Neural cell (in vitro differentiated cells): ENCODE data around the gene RAP1GDS1.

Experiments used
- EP300 ChIP-seq: fragments of 450-650 bp; conservative IDR thresholded peaks from 2 replicates; pipeline ENCODE4 v1.6.1; 2014; ENCODE audit warnings: antibody characterized with exemption, mild to moderate bottlenecking, moderate library complexity; ENCODE audit not compliant: poor library complexity, severe bottlenecking
- EZH2 ChIP-seq: fragments of 200-600, 300-800 bp; shearing (Covaris generic), sonication (generic); IDR thresholded peaks from 2 replicates; pipeline ENCODE4 v1.6.1; 2014; ENCODE audit warnings: antibody characterized with exemption, low read length, borderline replicate concordance, mild to moderate bottlenecking; ENCODE audit not compliant: insufficient read depth, poor library complexity, severe bottlenecking
- POLR2AphosphoS5 ChIP-seq: IDR thresholded peaks from 2 replicates; pipeline ENCODE4 v1.6.1; 2012
- RAD21 ChIP-seq: fragments of 450-650 bp; conservative IDR thresholded peaks from 2 replicates; pipeline ENCODE4 v1.6.1; 2014; ENCODE audit warnings: antibody characterized with exemption, mild to moderate bottlenecking, moderate library complexity
- REST ChIP-seq: IDR thresholded peaks from 2 replicates; pipeline ENCODE4 v1.6.1; 2012; ENCODE audit warnings: borderline replicate concordance
- SMC3 ChIP-seq: fragments of 450-650 bp; conservative IDR thresholded peaks from 2 replicates; pipeline ENCODE4 v1.6.1; 2014; ENCODE audit warnings: antibody characterized with exemption, mild to moderate bottlenecking, moderate library complexity; ENCODE audit not compliant: poor library complexity
- TAF1 ChIP-seq: IDR thresholded peaks from 2 replicates; pipeline ENCODE4 v1.6.1; 2012; ENCODE audit warnings: low read depth
- TF ChIP-seq, protein P1 (sequence below): fragments of 450-650 bp; IDR thresholded peaks from 2 replicates; pipeline ENCODE4 v1.5.1; 2014; ENCODE audit warnings: antibody characterized with exemption, mild to moderate bottlenecking, moderate library complexity; ENCODE audit not compliant: poor library complexity, severe bottlenecking

GRCh38 chr4:98381306-98381705 is 120.1 kb downstream of the RAP1GDS1 start:
- TF ChIP-seq EP300, result no peak
- TF ChIP-seq, protein P1, sequence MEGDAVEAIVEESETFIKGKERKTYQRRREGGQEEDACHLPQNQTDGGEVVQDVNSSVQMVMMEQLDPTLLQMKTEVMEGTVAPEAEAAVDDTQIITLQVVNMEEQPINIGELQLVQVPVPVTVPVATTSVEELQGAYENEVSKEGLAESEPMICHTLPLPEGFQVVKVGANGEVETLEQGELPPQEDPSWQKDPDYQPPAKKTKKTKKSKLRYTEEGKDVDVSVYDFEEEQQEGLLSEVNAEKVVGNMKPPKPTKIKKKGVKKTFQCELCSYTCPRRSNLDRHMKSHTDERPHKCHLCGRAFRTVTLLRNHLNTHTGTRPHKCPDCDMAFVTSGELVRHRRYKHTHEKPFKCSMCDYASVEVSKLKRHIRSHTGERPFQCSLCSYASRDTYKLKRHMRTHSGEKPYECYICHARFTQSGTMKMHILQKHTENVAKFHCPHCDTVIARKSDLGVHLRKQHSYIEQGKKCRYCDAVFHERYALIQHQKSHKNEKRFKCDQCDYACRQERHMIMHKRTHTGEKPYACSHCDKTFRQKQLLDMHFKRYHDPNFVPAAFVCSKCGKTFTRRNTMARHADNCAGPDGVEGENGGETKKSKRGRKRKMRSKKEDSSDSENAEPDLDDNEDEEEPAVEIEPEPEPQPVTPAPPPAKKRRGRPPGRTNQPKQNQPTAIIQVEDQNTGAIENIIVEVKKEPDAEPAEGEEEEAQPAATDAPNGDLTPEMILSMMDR, result no peak
- no peak for TF ChIP-seq RAD21
- no peak for TF ChIP-seq EZH2
- TF ChIP-seq TAF1, result no peak
- TF ChIP-seq REST, result no peak
- TF ChIP-seq SMC3, result no peak
- TF ChIP-seq POLR2AphosphoS5, result no peak
